ENCODE measurements around the gene TECPR1. TPM values are rescaled to one million over a fixed set of nuclear protein-coding genes. Genes with fewer than 3 reads are reported as not detected.
A peak's percentile ranks its signal among the peaks of the same experiment; 100 is the strongest.

TECPR1 gene
- total RNA-seq, 2 experiments from 2014 or later: 23.2 to 36.4 TPM

GRCh38 chr7:98203261-98203963 lies 48.6 kb downstream of the TECPR1 start:
- POLR2A ChIA-PET: interaction anchor here (0.7 to 1.6 kb wide), 4 partner anchors 11 to 29 kb away, joined by 3 to 4 read pairs (median 3); no protein-coding TSS in a partner anchor
- peak; percentile 36 for DNase-seq (ENCODE audit: low spot score)
- H3K4me2 ChIP-seq (ENCODE audit: low read length): peak overlapping the region; percentile 92

GRCh38 chr7:98202367-98203195 lies 49.5 kb downstream of the TECPR1 start:
- H3K36me3 ChIP-seq (ENCODE audit: insufficient read depth, low read length): peaks cover 24% of the 10 kb centered on the region
- peaks cover 32% of the 10 kb centered on the region; the same call in 1 of the 2 replicates for H3K79me2 ChIP-seq (ENCODE audit: insufficient read depth, low read depth, low read length)
- intact Hi-C loops (cut with micrococcal nuclease; ENCODE audit: unreplicated experiment): loop anchor here (1.0 to 5.0 kb wide), 4 partner anchors 17 to 1085 kb away; partner anchors contain the start of gene SDHAF3
- H3K27ac ChIP-seq (ENCODE audit: low read depth, low read length, poor library complexity, severe bottlenecking): peak overlapping the region; percentile 86
- CTCF ChIA-PET (ENCODE audit: unreplicated experiment): interaction anchor here (1.0 kb wide), 1 partner anchor 47 kb away, joined by 4 read pairs; no protein-coding TSS in a partner anchor
- no peaks in the 10 kb centered on the region for H3K9me2 ChIP-seq (ENCODE audit: insufficient read depth, low read length)
- peak overlapping the region; percentile 92 for H3K4me2 ChIP-seq (ENCODE audit: low read length)
- peaks cover 62% of the 10 kb centered on the region for H3K4me1 ChIP-seq (ENCODE audit: insufficient read depth, low read length, poor library complexity, severe bottlenecking)
- H3K4me3 ChIP-seq (ENCODE audit: low read depth, low read length, poor library complexity, severe bottlenecking): peak overlapping the region; percentile 58
- no peak overlapping the region for H2AFZ ChIP-seq (ENCODE audit: low read length)
- H4K20me1 ChIP-seq (ENCODE audit: insufficient read depth, low read length): peaks cover 20% of the 10 kb centered on the region
- no TSS peak for BruUV-seq (replicated peaks)
- no peaks in the 10 kb centered on the region for H3K9me3 ChIP-seq (ENCODE audit: low read length)
- DNase-seq (ENCODE audit: low spot score): peak; percentile 96
- POLR2A ChIA-PET: interaction anchor here (0.7 to 1.6 kb wide), 4 partner anchors 22 to 332 kb away, joined by 3 to 4 read pairs (median 4); no protein-coding TSS in a partner anchor
- TF ChIP-seq CTCF (conservative IDR thresholded peaks at IDR 0.05; ENCODE audit: low read length): no peak
- TF ChIP-seq EZH2phosphoT487 (IDR thresholded peaks at IDR 0.05; ENCODE audit: borderline replicate concordance, low read depth, low read length): no peak

More at GRCh38 chr7:98203261-98203963, 48.6 kb downstream of the TECPR1 start:
- intact Hi-C loops (cut with micrococcal nuclease; ENCODE audit: unreplicated experiment): loop anchor here (5.0 kb wide), 1 partner anchor 1086 kb away; the partner anchor contains the start of gene SDHAF3
- Histone ChIP-seq H2AFZ (ENCODE audit: low read length) (no peak overlapping the region), H3K79me2 (ENCODE audit: insufficient read depth, low read depth, low read length) (peaks cover 32% of the 10 kb centered on the region; the same call in 1 of the 2 replicates), H3K9me2 (ENCODE audit: insufficient read depth, low read length) (no peaks in the 10 kb centered on the region), H4K20me1 (ENCODE audit: insufficient read depth, low read length) (peaks cover 20% of the 10 kb centered on the region), H3K4me3 (ENCODE audit: low read depth, low read length, poor library complexity, severe bottlenecking) (peak overlapping the region; percentile 58), H3K4me1 (ENCODE audit: insufficient read depth, low read length, poor library complexity, severe bottlenecking) (peaks cover 61% of the 10 kb centered on the region), H3K9me3 (ENCODE audit: low read length) (no peaks in the 10 kb centered on the region), H3K36me3 (ENCODE audit: insufficient read depth, low read length) (peaks cover 24% of the 10 kb centered on the region), H3K27ac (ENCODE audit: low read depth, low read length, poor library complexity, severe bottlenecking) (peak overlapping the region; percentile 86)
- CTCF ChIA-PET (ENCODE audit: unreplicated experiment): interaction anchor here (0.5 to 1.0 kb wide), 2 partner anchors 46 to 127 kb away, joined by 3 to 4 read pairs; no protein-coding TSS in a partner anchor
- TF ChIP-seq EZH2phosphoT487 (IDR thresholded peaks at IDR 0.05; ENCODE audit: borderline replicate concordance, low read depth, low read length) (no peak), CTCF (conservative IDR thresholded peaks at IDR 0.05; ENCODE audit: low read length) (no peak)
- no TSS peak for BruUV-seq (replicated peaks)
